Lower lobe of right lung (tissue), 2 donors: ENCODE measurements around the gene HAPLN2. TPM values are rescaled to one million over a fixed set of nuclear protein-coding genes. Genes with fewer than 3 reads are reported as not detected.
"Not testable (repeated sequence)": the region's sequence is repeated elsewhere in the genome, so short reads cannot be mapped to it uniquely, and the experiment has no call there.

Experiments used
- ATAC-seq, 2 donors: fragments of 200-7000 bp; cut with Tn5 transposase; one replicate each; pipeline ENCODE4 v1.9.1; 2020 to 2022; ENCODE audit warnings: mild to moderate bottlenecking in 2 of 2, moderate library complexity in 2 of 2
- DNase-seq: peaks from one replicate; pipeline ENCODE4 v3.0.0-alpha.2; 2020
- H3K27ac ChIP-seq: fragments of 200-600 bp; one replicate; pipeline ENCODE4 v1.8.0; 2022
- H3K27me3 ChIP-seq: fragments of 200-600 bp; one replicate; pipeline ENCODE4 v1.8.0; 2022; ENCODE audit warnings: low read depth
- H3K36me3 ChIP-seq: fragments of 200-600 bp; one replicate; pipeline ENCODE4 v1.8.0; 2022; ENCODE audit warnings: mild to moderate bottlenecking
- H3K4me1 ChIP-seq: fragments of 200-600 bp; one replicate; pipeline ENCODE4 v1.8.0; 2022
- H3K4me3 ChIP-seq: fragments of 200-600 bp; one replicate; pipeline ENCODE4 v1.8.0; 2022; ENCODE audit warnings: mild to moderate bottlenecking
- H3K9me3 ChIP-seq: fragments of 200-600 bp; one replicate; pipeline ENCODE4 v1.8.0; 2022
- CTCF ChIP-seq: fragments of 200-600 bp; IDR thresholded peaks from one replicate; pipeline ENCODE4 v1.8.0; 2022; ENCODE audit warnings: antibody characterized with exemption, mild to moderate bottlenecking
- intact Hi-C: fragments of 100-400 bp; cut with DNase I; formaldehyde crosslinking; loops from one replicate; pipeline ENCODE4 v1.11.0; 2022
- total RNA-seq: library from RNA; stranded (reverse); fragmentation: NEBNext Ultra II Directional; extraction: Animal tissue kit (Norgen Biotek cat#: 25700); gene quantifications from one replicate; pipeline ENCODE4 v1.2.1, GENCODE V29; 2021
- donor health status: DM: no; HTN: yes; CAD: no; lungs with severe emphysema.

HAPLN2 gene
- total RNA-seq, 1 donor from 2014 or later, result 0.21 TPM

DNA sequence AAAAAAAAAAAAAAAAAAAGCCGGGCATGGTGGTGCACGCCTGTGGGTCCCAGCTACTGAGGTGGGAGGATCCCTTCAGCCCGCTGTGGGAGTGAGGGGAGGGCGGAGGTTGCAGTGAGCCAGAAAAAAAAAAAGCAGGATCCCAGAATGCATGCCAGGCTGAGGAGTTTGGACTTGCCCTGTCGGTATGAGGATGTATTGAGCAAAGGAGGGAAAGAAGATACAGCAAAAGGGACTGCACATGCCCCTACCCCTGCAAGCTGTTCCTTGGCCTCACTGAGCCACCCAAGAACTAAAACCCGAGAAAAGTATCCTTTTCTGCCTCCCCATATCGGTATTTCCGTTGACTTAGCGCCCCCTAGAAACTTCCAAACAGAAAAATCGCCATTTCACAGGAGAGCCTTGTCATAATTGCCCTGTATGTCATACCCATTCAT, 16.6 kb upstream of the HAPLN2 start:
- peak; percentile 25 for TF ChIP-seq CTCF
- DNase-seq (no peak), ATAC-seq (no peak)
- Histone ChIP-seq H3K27ac (no peak overlapping the region), H3K9me3 (no peaks in the 10 kb centered on the region), H3K36me3 (peaks cover 14% of the 10 kb centered on the region), H3K4me1 (peaks cover 18% of the 10 kb centered on the region), H3K4me3 (no peak overlapping the region), H3K27me3 (no peaks in the 10 kb centered on the region)
- intact Hi-C loops, result no loop called here

DNA sequence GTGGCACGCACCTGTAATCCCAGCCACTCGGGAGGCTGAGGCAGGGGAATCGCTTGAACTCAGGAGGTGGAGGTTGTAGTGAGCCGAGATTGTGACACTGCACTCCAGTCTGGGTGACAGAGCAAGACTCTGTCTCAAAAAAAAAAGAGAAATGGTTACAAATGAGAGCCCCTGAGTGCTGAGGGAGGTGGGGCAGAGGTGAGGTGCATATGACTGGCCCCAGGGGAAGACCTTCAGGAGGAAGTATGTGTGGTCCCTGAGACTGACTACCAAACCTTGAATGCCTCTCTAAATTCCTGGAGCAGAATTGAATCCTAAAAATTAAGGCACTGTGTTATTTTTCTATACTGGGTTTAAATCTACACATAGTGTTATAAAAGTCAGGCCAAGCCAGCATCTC, 11.9 kb upstream of the HAPLN2 start:
- H3K9me3 ChIP-seq, DNase-seq, H3K36me3 ChIP-seq, H3K4me1 ChIP-seq, H3K27ac ChIP-seq, H3K4me3 ChIP-seq, intact Hi-C loops, ATAC-seq: not testable (repeated sequence)
- H3K27me3 ChIP-seq, result peaks cover 15% of the 10 kb centered on the region

DNA sequence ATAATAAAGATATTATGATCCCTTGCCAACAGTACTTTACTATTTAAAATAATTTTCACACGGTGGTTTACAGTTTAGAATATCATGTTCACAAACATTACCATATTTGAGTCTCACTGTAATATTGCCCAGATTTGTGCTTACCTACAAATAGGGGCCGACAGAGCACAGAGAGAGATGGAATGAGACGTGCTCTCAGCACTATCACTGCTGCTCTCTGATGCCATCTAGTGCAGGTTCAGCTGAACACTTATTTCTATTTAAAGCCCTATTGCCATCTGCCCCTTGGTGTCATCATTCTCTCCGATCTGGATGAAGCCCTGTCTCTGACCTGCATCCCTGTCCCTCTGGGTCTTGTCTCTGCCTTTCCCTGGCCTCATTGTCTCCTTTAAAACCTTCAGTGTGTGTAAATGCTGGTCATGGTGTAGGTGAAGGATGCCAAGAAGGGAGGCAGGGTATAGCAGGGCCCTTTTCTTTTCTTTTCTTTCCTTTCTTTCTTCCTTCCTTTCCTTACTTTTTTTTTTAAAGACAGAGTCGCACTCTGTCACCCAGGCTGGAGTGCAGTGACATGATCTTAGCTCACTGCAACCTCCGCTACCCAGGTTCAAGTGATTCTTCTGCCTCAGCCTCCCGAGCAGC, 11.1 kb upstream of the HAPLN2 start:
- Histone ChIP-seq H3K36me3 (no peaks in the 10 kb centered on the region), H3K27ac (no peak overlapping the region), H3K4me1 (no peaks in the 10 kb centered on the region), H3K27me3 (peaks cover 15% of the 10 kb centered on the region), H3K4me3 (no peak overlapping the region), H3K9me3 (no peaks in the 10 kb centered on the region)
- TF ChIP-seq CTCF, result peak; percentile 71
- ATAC-seq (peak; percentile 91 to 93), DNase-seq (no peak)
- intact Hi-C loops, result no loop called here

DNA sequence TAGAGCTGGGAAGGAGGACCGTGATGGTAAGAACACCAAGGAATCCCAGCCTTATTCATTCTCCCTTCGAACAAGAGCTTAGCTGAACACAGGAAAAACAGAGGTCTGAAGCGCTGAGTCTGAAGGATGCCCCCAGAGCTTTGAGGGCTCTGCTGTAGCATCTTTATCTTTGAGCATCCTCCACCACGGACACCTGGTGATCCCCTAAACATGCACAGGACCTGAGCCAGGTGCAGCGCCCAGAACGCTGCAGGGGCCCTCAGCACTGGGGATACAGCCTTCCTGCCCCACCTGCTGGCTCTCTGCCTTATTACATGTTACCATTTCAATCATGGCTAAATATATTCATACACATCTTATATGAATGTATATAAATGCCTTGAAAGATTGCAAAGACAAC, 10.2 kb upstream of the HAPLN2 start:
- H3K27ac ChIP-seq, result no peak overlapping the region

GRCh38 chr1:156610072-156610471, 9.1 kb upstream of the HAPLN2 start:
- H3K27ac ChIP-seq, H3K36me3 ChIP-seq, H3K4me3 ChIP-seq, H3K4me1 ChIP-seq, H3K9me3 ChIP-seq, ATAC-seq, intact Hi-C loops, DNase-seq: not testable (repeated sequence)
- peaks cover 15% of the 10 kb centered on the region for H3K27me3 ChIP-seq

More for the DNA sequence above, 10.2 kb upstream of the HAPLN2 start:
- no peak overlapping the region for H3K4me3 ChIP-seq
- H3K4me1 ChIP-seq, result no peaks in the 10 kb centered on the region
- H3K27me3 ChIP-seq, result peaks cover 15% of the 10 kb centered on the region
- ATAC-seq, result peak; percentile 71 to 73
- intact Hi-C loops, result no loop called here
- peak; percentile 23 for TF ChIP-seq CTCF
- no peaks in the 10 kb centered on the region for H3K36me3 ChIP-seq
- H3K9me3 ChIP-seq, result no peaks in the 10 kb centered on the region
- DNase-seq, result no peak

DNA sequence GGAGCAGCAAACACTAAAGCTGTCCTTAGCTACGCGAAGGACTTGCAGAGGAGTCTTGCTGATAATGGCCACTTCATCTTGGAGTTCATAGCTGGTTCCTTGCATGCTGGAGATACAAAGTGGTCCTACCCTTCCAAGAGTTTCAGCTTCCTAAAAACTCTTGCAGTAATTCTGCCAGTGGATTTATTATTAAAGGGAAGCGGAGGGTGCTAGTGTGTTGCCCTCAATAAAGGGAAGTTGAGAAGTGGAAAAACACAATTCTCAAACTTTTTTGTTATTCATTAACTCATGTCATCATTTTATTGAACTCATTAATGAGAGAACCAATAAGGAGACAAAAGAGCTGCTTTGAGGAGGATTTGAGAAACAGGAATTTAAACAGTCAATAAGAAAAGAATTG, 6.5 kb upstream of the HAPLN2 start:
- DNase-seq, result no peak
- Histone ChIP-seq H3K36me3 (no peaks in the 10 kb centered on the region), H3K4me3 (no peak overlapping the region), H3K27ac (no peak overlapping the region), H3K4me1 (peaks cover 15% of the 10 kb centered on the region), H3K27me3 (peaks cover 22% of the 10 kb centered on the region), H3K9me3 (no peaks in the 10 kb centered on the region)
- ATAC-seq, result no peak
- TF ChIP-seq CTCF, result no peak
- intact Hi-C loops, result no loop called here
